ENCODE measurements around the gene SLC25A51. TPM values are rescaled to one million over a fixed set of nuclear protein-coding genes. Genes with fewer than 3 reads are reported as not detected.

Gene SLC25A51
- total RNA-seq, 2 donors from 2014 or later: 19.4 to 22.7 TPM

DNA sequence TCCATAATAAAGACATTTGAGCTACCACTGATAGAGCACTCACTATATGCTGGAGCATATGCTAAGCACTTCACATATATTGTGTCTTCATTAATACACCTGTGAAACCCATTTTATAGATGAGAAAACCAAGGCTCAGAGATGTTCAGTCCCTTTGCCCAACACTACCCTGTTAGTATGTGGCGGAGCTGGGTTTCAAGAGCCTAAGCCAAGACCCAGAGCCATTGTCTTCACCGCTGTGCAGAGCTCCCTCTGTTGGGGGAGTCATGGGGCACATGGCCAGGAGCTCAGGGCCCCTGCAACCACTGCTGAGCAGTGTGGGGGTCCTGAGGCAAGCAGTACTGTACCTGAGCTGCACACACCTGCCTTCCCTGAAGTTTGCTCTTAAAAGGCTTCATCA, 37.3 kb upstream of the SLC25A51 start:
- Histone ChIP-seq H3K27me3 (no peaks in the 10 kb centered on the region), H3K36me3 (no peaks in the 10 kb centered on the region), H3K4me1 (no peaks in the 10 kb centered on the region), H3K9ac (ENCODE audit: low read depth in 2 of 2, low read length in 2 of 2) (no peak overlapping the region), H3K4me3 (no peak overlapping the region), H3K27ac (no peak overlapping the region), H3K9me3 (no peaks in the 10 kb centered on the region)
- TF ChIP-seq, protein P1, sequence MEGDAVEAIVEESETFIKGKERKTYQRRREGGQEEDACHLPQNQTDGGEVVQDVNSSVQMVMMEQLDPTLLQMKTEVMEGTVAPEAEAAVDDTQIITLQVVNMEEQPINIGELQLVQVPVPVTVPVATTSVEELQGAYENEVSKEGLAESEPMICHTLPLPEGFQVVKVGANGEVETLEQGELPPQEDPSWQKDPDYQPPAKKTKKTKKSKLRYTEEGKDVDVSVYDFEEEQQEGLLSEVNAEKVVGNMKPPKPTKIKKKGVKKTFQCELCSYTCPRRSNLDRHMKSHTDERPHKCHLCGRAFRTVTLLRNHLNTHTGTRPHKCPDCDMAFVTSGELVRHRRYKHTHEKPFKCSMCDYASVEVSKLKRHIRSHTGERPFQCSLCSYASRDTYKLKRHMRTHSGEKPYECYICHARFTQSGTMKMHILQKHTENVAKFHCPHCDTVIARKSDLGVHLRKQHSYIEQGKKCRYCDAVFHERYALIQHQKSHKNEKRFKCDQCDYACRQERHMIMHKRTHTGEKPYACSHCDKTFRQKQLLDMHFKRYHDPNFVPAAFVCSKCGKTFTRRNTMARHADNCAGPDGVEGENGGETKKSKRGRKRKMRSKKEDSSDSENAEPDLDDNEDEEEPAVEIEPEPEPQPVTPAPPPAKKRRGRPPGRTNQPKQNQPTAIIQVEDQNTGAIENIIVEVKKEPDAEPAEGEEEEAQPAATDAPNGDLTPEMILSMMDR (IDR thresholded peaks at IDR 0.05): no peak
- no peak for DNase-seq
- intact Hi-C loops (cut with DNase I): no loop called here

DNA sequence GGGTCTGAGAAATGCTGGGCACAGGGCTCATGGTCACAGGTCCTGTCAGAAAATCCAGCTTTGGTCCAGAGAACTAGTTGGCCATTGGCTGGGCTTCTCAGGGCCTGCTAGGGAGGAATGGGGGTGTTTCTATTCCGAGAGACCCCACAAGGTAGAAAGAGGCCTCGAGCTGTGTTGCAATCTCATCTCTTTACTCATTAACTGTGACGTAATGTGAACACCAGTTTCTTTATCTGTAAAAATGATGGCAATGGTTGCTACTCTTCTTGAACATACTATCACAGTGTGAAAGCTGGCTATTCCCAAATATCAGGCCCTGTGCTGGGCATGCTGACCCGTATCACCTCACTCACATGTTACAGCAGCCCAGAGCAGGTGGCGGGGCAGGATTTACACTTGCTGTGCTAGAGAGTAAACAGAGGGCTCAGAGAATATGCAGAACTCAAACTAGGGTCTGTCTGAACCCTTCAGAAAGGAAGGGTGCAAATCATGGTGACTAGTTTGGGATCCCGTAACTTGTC, 35.7 kb upstream of the SLC25A51 start:
- H3K36me3 ChIP-seq: no peaks in the 10 kb centered on the region
- H3K4me1 ChIP-seq: no peaks in the 10 kb centered on the region
- intact Hi-C loops (cut with DNase I): no loop called here
- H3K4me3 ChIP-seq: no peak overlapping the region
- no peaks in the 10 kb centered on the region for H3K9me3 ChIP-seq
- TF ChIP-seq, protein P1 (IDR thresholded peaks at IDR 0.05): no peak
- no peaks in the 10 kb centered on the region for H3K27me3 ChIP-seq
- H3K27ac ChIP-seq: no peak overlapping the region
- DNase-seq: no peak
- H3K9ac ChIP-seq (ENCODE audit: low read depth in 2 of 2, low read length in 2 of 2): no peak overlapping the region

DNA sequence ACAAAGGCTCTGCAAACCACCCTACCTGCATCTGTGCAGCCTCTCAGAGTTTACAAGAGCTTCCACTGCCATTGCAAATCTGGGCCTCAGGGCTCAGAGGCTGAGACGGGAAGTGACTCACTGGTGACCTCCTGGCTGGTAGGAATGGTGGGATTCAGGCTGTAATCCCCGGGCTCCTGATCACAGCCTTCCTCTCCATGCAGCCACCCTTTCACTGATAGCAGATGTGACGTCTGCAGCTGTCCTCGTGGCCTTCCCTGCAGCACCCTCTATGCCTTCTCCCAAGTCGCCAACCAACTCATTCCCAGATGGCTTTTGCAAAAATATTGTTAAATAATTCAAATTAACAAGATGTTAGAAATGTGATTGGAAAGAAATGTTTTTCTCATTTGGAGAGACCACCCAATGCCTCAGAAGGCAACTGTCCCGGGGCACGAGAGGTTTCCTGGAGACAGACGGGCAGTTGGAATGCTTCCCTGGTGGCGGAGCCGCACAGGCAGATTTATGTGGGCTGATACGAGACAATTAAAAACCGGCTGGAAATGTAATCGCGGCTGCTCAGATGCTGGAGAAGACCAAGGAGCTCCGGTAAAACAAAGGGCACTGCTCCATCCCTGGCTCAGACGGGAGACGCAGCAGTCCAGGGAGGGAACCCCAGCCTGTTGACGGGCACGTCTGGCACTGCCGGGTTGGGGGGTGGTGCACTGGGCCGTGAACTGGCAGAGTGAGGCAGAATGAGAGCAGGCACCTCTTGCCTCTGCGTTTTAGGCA, 34.4 kb upstream of the SLC25A51 start:
- Histone ChIP-seq H3K36me3 (no peaks in the 10 kb centered on the region), H3K27ac (no peak overlapping the region), H3K4me3 (no peak overlapping the region), H3K27me3 (no peaks in the 10 kb centered on the region), H3K9ac (ENCODE audit: low read depth in 2 of 2, low read length in 2 of 2) (no peak overlapping the region), H3K4me1 (no peaks in the 10 kb centered on the region), H3K9me3 (no peaks in the 10 kb centered on the region)
- TF ChIP-seq, protein P1 (IDR thresholded peaks at IDR 0.05): no peak
- no peak for DNase-seq
- intact Hi-C loops (cut with DNase I): no loop called here

DNA sequence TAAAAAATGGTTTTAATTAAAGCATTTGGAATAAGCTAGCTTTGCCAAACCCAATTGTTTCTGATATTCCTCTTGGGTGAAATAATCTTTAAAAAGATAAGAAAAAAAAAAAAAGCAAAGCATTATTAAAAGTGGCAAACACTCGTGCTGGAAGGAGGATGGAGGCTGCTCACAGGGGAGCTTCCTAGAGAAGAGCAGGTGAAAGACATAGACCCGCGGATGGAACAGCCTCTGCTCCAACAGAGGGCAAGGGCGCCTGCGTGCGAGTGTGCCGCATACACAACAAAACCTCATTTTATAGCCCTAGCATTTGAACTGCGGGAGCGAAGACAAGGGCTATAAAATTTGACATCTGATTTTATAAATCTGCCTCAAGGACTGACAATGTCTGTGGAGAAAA, 33.4 kb upstream of the SLC25A51 start:
- H3K27ac ChIP-seq: no peak overlapping the region
- intact Hi-C loops (cut with DNase I): no loop called here
- no peak overlapping the region for H3K4me3 ChIP-seq
- no peaks in the 10 kb centered on the region for H3K4me1 ChIP-seq
- H3K9me3 ChIP-seq: no peaks in the 10 kb centered on the region
- no peaks in the 10 kb centered on the region for H3K27me3 ChIP-seq
- no peak for DNase-seq
- H3K9ac ChIP-seq (ENCODE audit: low read depth in 2 of 2, low read length in 2 of 2): no peak overlapping the region
- TF ChIP-seq, protein P1 (IDR thresholded peaks at IDR 0.05): no peak
- no peaks in the 10 kb centered on the region for H3K36me3 ChIP-seq

DNA sequence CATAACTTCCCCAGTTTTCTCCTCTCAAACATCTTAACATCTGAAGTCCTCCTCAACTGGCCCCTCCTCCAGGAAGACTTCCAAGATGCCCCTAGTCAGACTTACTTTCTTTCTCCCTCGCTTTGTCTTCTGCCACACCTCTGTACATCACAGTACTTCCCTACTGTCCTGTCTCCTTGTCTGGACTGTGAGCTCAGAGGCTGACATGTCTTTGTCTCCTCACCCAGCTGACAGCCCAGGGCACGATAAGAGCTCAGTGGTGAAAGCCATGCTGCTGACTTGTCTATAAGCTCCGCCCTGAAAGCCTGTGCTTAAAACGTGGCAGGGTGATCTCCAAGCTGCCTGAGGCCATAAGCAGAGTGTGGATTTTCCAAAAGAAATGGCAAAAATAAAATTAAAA, 33.0 kb upstream of the SLC25A51 start:
- no peak overlapping the region for H3K9ac ChIP-seq (ENCODE audit: low read depth in 2 of 2, low read length in 2 of 2)
- no peak overlapping the region for H3K4me3 ChIP-seq
- H3K27ac ChIP-seq: no peak overlapping the region
- TF ChIP-seq, protein P1 (IDR thresholded peaks at IDR 0.05): no peak
- H3K4me1 ChIP-seq: no peaks in the 10 kb centered on the region
- intact Hi-C loops (cut with DNase I): no loop called here
- no peaks in the 10 kb centered on the region for H3K9me3 ChIP-seq
- no peak for DNase-seq
- H3K27me3 ChIP-seq: no peaks in the 10 kb centered on the region
- H3K36me3 ChIP-seq: no peaks in the 10 kb centered on the region

Measured in colonic mucosa (tissue), 4 donors.